CD4-positive, alpha-beta T cell treated with Interleukin-6 for 4 hours (primary cell): ENCODE data around the gene NAGK.
"Not testable (repeated sequence)": the region's sequence is repeated elsewhere in the genome, so short reads cannot be mapped to it uniquely, and the experiment has no call there.

Source experiments
- DNase-seq: peaks from one replicate; pipeline ENCODE4 v3.0.0-alpha.2; 2020; ENCODE audit warnings: mixed read lengths

The NAGK gene

DNA sequence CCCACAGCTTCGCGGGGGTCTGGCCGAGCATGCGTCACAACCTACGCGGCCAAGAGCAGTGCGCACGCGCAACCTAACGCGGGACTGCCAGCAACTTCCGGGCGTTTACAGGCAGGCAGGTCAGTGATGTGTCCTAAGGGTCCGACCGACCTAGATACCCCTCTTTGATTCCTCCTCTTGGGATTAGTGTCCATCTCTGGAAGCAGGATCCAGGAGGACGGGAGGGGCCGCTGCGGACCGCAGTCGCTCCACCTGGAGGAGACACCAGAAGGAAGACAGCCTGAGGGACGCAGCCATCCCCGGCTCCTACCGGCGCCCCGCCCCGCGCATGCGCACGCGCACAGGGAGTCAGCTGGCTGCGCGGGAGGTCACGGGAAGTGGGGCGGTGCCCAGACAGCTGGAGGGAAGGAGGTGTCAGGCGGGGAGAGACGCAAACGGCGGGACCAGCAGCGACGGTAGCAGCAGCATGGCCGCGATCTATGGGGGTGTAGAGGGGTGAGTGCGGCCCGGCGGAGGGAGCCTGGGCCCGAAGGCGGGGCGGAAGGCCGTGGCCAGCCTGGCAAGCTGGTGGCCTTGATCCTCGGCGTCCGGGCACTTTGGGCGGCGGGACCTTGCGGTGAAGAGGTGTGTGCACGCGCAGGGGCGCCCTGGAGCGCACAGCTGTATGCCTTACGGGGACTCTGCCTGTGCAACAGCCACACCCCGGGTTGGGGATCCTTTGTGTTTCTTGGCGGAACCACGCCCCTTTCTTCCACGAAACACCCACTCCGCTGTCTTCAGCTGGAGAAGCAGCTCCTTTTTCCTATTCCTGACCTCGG is at the start of gene NAGK:
NAGK (plus strand) TSS at position 431 of the 818 bp plus-strand sequence; CDS start at position 467, 36 bp downstream.
- peak; percentile 97 for DNase-seq

DNA sequence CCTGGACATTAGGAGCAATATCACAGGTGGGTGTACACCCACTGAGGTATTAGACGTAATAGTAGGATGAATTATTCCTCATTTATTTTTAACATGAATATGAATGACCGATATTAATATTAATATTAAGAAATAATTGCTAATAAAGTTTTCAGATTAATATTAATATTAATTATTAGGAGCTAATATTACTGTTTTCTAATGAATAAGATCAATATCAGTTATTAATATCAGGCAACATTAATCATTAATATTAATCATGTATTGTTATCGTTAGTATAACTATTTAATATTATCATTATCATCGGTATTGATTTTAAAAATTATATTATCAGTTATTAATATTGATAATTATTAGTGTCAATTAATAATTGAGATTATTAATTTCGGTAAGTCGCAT is 48.5 kb upstream of the NAGK start:
- DNase-seq, result not testable (repeated sequence)

DNA sequence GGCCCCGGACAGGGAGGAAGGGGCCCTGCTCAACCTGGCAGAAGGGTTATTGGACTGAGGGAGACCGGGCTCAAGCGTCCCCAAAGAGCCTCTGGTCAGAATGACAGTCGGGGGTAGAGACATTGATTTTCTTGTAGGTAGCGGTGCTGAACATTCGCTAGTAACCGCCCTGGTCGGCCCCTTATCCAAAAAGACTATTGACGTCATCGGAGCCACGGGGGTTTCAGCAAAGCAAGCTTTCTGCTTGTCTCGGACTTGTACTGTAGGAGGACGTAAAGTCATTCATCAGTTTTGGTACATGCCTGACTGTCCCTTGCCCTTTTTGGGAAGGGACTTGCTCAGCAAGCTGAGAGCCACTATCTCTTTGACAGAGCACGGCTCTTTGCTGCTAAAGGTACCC is 47.1 kb upstream of the NAGK start:
- DNase-seq, result not testable (repeated sequence)

DNA sequence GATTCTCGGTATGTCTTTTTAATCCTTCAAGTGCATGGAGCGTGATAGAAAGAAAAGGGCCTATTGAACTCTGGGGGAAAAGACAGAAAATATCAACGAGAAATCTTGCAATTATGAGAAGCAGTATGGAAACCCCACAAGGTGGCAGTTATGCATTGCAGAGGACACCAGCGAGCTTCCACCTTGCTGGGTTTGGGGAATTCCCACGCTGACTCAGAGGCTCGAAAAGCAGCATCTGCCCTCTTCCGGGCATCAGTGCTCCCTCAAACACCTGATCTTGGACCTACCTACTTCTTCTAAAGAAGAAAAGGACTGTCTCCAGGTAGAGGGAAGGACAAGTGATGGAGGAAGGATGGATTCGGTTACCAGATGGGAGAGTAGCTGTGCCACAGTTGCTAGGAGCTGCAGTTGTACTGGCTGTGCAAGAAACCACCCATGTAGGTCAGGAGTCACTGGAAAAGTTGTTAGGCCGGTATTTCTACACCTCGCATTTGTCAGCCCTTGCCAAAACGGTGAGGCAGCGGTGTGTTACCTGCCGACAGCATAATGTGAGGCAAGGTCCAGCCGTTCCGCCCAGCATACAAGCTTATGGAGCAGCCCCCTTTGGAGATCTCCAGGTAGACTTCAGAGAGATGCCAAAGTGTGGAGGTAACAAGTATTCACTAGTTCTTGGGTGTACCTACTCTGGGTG is 44.8 kb upstream of the NAGK start:
- peak; percentile 54 for DNase-seq

DNA sequence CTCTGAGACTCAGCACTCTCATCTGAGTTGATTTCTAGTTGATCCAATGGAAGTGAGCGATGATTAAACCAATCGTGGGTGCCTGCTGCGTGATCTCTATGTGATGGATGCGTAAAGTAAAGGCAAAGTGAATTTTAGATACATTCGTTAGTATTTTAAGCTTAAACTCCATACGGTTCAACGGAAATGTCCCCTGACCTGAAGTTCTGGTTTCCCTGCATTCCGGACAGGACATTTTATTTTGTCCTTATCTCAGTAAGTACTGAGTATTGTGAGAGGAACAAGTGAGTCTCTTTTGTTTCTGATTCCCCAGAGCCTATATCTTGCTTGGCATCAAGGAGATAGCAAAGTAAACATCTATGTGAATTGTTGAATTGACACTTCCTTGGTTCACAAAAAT is 32.2 kb upstream of the NAGK start:
- DNase-seq, result not testable (repeated sequence)

DNA sequence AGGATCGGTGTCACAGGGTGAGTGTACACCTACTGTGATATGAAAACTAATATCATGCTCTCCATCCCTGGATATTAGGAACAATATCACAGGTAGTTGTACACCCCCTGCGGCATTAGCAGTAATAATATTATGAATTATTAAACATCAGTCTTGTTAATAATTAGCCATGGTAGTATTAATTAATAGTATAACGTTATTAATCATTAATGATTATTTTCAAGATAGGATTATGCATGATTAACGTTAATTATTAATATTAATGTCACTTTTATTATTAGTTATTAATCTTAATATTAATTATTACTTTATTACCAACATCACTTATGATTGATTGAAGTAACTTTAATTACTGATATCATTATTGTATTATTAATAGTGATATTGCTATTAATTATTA is 26.2 kb upstream of the NAGK start:
- no peak for DNase-seq

DNA sequence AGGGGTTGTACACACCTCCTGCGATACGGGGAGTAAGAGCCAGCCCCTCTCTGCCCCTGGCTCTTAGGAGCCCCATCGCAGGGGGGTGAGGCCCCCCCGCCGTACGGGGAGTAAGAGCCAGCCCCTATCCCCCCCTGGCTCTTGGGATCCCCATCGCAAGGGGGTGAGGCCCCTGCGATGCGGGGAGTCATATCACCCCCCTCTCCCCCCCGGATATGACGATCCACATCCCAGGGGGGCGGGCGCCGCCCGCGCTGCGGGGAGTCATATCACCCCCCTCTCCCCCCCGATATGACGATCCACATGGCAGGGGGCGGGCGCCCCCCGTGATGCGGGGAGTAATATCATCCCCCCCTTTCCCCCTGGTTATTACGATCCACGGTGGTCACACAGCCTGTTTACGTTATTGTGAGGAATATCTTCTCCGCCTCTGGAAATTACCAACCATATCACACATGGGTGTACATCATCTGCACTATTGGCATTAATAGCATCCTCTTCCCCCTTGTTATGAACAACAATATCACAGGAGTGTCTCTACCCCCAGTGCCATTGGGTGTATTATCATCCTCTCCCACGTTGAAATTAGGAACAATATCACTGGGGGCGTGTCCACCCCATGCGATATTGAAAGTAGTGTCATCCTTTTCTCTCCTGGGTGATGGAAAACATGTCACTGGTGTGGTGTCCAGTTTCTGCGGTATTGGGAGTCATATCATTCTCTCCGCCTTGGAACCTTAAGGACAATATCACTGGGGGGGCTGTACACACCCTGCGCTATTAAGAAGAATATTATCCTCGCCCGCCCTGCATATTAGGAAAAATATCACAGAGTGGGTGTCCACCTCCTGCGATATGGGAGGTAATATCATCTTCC is 24.7 kb upstream of the NAGK start:
- no peak for DNase-seq

DNA sequence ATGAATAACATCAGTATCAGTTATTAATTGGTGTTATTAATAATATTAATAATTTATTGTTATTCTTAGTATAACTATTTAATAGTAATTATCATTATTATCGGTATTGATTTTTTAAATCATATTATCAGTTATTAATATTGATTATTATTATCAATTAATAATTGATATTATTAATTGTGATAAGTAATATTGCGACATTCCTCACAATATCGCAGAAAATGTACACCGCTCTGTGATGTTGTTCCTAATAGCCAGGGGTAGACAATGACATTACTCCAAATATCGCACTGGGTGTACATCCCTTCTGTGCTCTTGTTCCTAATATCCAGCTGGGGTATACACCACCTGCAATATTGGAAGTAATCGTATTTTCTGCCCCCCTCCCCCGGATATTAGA is 23.3 kb upstream of the NAGK start:
- no peak for DNase-seq

DNA sequence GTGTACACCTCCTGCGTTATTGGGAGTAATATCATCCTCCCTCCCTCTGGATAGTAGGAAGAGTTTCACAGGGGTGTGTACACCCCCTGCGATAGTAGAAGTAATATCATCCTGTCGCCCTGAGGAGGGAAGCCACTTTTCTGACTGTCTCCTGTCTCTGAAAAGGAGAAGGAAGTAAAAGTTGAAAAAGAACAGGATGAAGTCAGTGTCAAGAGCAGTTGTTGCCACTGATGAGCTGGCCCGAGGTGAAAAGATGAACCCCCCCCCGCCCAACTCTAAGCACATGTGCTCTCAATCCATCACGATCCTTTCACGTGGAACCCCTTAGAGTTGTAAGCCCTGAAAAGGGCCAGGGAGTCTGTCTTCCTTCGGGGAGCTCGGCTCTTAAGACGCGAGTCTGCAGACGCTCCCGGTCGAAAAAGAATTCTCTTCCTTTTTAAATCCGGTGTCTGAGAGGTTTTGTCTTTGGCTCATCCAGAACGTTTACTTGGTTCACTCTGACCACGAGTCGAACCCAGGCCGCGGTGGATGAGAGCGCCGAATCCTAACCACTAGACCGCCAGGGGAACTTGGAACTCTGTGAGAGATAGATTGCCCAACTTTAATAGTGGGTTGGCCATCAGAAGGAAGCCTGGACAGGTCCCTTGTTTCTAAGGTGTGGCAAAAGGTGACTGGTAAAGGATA is 22.4 kb upstream of the NAGK start:
- no peak for DNase-seq

DNA sequence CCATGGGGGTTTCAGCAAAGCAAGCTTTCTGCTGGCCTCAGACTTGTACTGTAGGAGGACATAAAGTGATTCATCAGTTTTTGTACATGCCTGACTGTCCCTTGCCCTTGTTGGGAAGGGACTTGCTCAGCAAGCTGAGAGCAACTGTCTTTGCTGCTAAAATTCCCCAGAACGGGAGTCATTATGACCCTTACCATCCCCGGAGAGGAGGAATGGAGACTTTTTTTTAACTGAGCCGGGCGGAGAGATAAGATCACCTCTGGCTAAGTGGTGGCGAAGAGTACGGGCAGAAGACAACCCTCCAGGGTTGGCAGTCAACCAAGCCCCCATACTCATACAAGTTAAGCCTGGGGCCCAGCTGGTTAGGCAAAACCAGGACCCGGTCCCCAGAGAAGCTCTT is 20.4 kb upstream of the NAGK start:
- DNase-seq, result no peak

DNA sequence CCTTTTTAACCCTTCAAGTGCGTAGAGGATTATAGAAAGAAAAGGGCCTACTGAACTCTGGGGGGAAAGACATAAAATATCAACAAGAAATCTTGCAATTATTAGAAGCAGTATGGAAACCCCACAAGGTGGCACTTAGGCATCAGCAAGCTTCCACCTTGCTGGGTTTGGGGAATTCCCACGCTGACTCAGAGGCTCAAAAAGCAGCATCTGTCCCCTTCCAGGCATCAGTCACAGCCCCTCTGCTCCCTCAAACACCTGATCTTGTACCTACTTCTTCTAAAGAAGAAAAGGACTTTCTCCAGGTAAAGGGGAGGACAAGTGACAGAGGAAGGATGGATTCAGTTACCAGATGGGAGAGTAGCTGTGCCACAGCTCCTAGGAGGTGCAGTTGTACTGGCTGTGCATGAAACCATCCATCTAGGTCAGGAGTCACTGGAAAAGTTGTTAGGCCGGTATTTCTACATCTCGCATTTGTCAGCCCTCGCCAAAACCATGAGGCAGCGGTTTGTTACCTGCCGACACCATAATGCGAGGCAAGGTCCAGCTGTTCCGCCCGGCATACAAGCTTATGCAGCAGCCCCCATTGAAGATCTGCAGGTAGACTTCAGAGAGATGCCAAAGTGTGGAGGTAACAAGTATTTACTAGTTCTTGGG is 18.6 kb upstream of the NAGK start:
- DNase-seq, result peak; percentile 54

DNA sequence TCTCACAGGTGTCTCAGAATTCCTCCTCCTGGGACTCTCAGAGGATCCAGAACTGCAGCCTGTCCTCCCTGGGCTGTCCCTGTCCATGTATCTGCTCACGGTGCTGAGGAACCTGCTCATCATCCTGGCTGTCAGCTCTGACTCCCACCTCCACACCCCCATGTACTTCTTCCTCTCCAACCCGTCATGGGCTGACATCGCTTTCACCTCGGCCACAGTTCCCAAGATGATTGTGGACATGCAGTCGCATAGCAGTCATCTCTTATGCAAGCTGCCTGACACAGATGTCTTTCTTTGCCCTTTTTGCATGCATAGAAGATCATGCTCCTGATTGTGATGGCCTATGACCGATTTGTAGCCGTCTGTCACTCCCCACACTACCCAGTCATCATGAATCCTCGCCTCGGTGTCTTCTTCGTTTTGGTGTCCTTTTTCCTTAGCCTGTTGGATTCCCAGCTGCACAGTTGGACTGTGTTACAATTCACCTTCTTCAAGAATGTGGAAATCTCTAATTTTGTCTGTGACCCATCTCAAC is 13.2 kb upstream of the NAGK start:
- DNase-seq, result not testable (repeated sequence)

DNA sequence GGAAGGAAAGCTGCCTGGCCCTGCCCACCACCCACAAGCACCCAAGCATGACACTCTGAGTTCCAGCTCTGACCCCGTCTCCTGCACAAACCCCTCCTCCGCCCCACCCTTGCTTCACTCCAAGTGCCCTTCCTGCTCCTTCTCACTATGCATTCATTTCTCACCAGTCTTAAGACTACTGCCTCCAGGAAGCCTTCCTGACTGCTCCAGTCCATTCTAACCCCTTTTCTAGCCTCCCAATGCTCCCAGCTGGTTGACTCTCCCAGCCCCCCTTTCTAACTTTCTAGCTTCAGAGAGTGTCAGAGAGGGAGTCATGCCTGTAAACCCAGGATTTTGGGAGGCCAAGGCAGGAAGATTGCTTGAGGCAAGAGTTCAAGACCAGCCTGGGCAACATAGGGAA is 8.2 kb upstream of the NAGK start:
- DNase-seq, result no peak

DNA sequence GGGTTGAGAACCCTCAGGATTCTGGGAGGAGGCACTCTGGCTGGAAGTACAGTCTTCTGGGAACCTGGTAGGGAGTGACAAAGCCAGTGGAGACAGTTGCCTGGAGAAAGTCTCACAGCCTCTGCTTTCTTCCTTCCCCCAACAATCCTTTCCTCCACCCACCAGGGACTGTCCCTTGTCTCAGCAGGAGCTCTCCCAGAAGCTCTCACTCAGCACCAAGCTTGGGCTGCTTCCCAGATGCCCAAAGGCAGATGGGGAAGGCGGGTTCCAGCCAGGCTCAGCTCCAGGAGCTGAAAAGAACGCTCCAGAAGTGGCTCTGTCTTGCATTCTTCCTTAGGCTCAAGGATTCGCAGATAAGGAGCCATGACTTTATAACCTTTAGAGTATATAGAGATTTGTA is 7.6 kb upstream of the NAGK start:
- DNase-seq, result no peak

DNA sequence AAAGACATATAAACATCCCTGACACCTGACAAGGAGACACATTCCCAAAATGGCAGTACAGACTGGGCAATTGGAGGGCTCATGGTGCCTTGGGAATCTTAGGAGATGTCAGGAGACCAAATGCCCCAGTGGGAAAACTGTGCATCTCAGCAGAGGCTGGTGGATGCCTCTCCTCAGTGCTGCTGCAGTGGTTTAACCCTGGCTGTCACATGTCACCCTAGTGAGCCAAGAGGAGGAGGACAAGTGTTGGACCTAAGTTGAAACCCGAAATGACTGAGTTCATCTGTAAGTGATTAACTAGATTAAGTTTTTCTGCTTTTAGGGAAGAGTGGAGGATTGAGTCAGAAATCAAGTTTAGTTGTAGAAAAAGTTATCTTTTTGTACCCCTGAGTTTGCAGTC is 5.2 kb upstream of the NAGK start:
- DNase-seq, result no peak

DNA sequence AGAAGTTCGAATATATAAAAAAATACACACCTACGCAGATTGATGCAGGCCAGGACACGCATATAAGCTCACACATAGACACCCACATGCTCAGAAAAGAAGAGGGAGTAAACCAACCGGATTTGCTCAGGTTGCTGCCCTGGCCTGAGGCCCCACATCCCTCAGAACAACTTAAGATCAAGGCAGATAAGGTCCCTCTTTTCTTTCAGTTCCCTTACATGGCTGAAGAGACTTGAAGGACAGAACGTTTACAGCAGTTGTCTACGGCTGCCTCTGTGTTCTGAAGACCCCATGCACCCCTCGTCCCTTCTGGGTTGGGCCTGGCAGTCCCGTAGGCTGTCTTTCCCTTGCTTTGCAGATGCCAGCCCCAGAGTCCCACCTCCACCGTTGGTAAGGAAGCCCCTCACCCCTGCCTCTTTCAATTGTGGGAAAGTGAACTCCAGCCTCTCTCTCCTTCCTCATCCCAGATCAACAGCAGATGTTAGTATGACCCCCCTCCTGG is 4.3 kb upstream of the NAGK start:
- DNase-seq, result no peak

DNA sequence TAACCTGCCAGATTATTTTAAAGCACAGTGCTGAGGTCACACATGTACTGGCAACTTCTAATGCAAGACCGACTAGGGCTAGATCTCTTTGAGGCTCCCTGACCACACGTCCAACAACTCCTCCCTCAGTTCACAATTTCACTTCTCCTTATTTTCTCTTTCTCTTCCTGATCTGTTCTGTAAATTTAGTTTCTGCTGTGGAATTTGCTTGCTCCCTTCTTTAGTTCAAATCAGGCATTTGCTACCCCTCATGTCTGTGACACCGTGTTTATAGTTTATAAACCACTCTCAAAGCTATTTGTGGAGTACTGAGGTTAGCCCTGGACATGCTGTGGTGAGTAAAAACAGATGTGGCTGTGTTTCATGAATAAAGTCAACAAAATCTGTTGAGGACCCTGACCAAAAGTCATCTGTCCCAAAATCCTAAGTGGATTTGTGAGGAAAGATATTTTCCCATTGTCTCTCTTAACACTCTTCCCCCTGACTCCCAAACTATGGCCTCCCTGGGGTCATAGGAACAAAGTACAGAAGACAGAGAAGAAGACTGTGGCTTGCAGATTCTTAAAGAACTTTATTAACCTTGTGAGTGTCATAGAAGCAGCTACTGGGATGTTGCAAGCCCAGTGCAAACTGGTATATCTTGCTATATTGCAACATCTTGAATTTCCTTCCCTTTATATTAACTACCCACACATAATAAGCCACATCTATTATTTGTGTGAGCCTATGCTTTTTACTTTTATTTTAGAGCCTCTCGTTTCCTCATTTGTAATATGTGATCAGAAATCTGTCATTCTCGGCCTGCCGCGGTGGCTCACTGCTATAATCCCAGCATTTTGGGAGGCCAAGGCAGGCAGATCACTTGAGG is 3.5 kb upstream of the NAGK start:
- DNase-seq, result no peak

DNA sequence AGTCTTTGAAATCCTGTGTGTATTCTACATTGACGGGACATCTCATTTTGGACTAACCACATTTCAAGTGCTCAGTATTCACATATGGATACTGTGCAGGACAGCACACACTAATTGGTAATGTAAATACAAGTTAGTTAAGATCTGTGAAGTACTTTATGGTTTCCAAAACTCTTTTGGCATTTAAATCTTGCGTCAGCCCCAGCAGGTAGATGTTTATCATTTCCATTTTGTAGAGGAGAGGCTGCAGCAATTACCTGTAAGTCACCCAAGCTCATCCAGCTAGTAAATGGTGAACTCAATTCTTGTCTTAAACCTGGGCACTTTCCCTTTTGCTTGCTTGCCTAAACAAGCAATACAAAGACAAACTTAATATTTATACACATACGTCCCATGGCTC is 1.6 kb upstream of the NAGK start:
- DNase-seq, result no peak

DNA sequence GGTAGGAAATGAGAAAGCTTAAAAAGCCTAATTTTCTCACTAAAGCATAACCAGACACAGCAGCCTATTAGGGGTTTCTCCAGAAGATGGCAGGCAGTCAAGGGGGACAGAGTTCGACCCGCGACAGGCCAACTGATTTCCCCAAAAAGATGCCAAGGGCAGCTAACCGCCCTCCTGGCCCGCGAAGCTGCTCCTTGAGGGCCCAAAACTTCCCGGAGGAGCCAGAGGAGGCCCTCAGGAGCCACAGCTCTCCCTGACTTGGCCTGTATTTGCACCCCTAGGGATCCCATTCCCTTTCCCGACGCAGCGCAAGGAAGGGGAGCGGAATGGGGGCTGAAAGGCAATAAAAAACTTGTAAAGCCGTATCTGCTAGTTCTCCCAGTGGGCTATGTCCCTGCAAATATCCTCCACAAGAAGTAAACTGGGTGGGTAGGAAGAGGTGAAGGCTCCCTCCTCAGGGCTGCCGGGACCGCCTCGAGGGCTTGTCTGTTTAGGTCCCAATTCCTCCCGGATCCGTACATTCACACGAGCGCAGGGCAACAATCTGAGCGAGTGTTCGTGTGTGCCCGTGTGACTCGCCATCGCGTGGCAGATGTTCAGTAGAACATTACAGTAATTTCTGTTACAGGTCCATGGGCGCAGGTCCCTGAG is 756 bp upstream of the NAGK start:
- DNase-seq, result peak; percentile 9

DNA sequence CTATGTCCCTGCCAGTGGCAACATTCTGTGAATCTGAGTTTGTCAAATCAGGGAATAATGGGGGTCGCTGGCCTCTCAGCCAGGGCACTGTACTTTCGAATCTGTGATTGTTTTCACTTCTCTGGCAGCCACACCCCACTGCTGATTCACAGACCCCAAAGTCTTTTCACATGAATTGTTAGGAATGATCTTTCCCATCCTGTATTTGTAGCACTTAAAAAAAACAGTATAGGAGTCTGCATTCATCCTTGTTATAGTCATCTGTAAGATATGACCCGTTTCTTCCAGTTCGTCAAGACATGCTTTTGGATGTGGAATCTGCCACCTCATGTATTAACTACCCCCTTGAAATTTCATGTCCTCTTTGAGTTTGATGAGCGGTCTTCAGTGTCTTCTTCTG is 928 bp downstream of the NAGK start:
- DNase-seq, result no peak
